Neural cell (in vitro differentiated cells): ENCODE measurements around the gene ZNF428.

Experiments
- EP300 ChIP-seq: fragments of 450-650 bp; conservative IDR thresholded peaks from 2 replicates; pipeline ENCODE4 v1.6.1; 2014; ENCODE audit warnings: antibody characterized with exemption, mild to moderate bottlenecking, moderate library complexity; ENCODE audit not compliant: poor library complexity, severe bottlenecking
- MXI1 ChIP-seq: fragments of 450-650 bp; conservative IDR thresholded peaks from 2 replicates; pipeline ENCODE4 v1.6.1; 2014; ENCODE audit warnings: antibody characterized with exemption, mild to moderate bottlenecking; ENCODE audit not compliant: poor library complexity, severe bottlenecking
- POLR2AphosphoS5 ChIP-seq: IDR thresholded peaks from 2 replicates; pipeline ENCODE4 v1.6.1; 2012
- RAD21 ChIP-seq: fragments of 450-650 bp; conservative IDR thresholded peaks from 2 replicates; pipeline ENCODE4 v1.6.1; 2014; ENCODE audit warnings: antibody characterized with exemption, mild to moderate bottlenecking, moderate library complexity
- SMC3 ChIP-seq: fragments of 450-650 bp; conservative IDR thresholded peaks from 2 replicates; pipeline ENCODE4 v1.6.1; 2014; ENCODE audit warnings: antibody characterized with exemption, mild to moderate bottlenecking, moderate library complexity; ENCODE audit not compliant: poor library complexity
- TF ChIP-seq, protein P1 (sequence below): fragments of 450-650 bp; IDR thresholded peaks from 2 replicates; pipeline ENCODE4 v1.5.1; 2014; ENCODE audit warnings: antibody characterized with exemption, mild to moderate bottlenecking, moderate library complexity; ENCODE audit not compliant: poor library complexity, severe bottlenecking
- TF ChIP-seq, protein P2 (sequence below): IDR thresholded peaks from 2 replicates; pipeline ENCODE4 v1.6.1; 2012; ENCODE audit warnings: borderline replicate concordance

- TF ChIP-seq, protein P1, sequence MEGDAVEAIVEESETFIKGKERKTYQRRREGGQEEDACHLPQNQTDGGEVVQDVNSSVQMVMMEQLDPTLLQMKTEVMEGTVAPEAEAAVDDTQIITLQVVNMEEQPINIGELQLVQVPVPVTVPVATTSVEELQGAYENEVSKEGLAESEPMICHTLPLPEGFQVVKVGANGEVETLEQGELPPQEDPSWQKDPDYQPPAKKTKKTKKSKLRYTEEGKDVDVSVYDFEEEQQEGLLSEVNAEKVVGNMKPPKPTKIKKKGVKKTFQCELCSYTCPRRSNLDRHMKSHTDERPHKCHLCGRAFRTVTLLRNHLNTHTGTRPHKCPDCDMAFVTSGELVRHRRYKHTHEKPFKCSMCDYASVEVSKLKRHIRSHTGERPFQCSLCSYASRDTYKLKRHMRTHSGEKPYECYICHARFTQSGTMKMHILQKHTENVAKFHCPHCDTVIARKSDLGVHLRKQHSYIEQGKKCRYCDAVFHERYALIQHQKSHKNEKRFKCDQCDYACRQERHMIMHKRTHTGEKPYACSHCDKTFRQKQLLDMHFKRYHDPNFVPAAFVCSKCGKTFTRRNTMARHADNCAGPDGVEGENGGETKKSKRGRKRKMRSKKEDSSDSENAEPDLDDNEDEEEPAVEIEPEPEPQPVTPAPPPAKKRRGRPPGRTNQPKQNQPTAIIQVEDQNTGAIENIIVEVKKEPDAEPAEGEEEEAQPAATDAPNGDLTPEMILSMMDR, result no peak
- TF ChIP-seq POLR2AphosphoS5, result peak; percentile 53
- no peak for TF ChIP-seq RAD21
- no peak for TF ChIP-seq MXI1
- TF ChIP-seq SMC3, result no peak
- TF ChIP-seq EP300, result no peak
- TF ChIP-seq, protein P2, sequence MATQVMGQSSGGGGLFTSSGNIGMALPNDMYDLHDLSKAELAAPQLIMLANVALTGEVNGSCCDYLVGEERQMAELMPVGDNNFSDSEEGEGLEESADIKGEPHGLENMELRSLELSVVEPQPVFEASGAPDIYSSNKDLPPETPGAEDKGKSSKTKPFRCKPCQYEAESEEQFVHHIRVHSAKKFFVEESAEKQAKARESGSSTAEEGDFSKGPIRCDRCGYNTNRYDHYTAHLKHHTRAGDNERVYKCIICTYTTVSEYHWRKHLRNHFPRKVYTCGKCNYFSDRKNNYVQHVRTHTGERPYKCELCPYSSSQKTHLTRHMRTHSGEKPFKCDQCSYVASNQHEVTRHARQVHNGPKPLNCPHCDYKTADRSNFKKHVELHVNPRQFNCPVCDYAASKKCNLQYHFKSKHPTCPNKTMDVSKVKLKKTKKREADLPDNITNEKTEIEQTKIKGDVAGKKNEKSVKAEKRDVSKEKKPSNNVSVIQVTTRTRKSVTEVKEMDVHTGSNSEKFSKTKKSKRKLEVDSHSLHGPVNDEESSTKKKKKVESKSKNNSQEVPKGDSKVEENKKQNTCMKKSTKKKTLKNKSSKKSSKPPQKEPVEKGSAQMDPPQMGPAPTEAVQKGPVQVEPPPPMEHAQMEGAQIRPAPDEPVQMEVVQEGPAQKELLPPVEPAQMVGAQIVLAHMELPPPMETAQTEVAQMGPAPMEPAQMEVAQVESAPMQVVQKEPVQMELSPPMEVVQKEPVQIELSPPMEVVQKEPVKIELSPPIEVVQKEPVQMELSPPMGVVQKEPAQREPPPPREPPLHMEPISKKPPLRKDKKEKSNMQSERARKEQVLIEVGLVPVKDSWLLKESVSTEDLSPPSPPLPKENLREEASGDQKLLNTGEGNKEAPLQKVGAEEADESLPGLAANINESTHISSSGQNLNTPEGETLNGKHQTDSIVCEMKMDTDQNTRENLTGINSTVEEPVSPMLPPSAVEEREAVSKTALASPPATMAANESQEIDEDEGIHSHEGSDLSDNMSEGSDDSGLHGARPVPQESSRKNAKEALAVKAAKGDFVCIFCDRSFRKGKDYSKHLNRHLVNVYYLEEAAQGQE, result peak; percentile 31
Measured at GRCh38 chr19:43634872-43635560, 15.6 kb upstream of the ZNF428 start.
